ENCODE measurements around the gene SLC9A7.

GRCh38 chrX:46630141-46630540 is 128.8 kb downstream of the SLC9A7 start:
- no peak for TF ChIP-seq CTCF (conservative IDR thresholded peaks at IDR 0.05)
- TF ChIP-seq EZH2 (IDR thresholded peaks at IDR 0.05; ENCODE audit: low read depth): no peak
